Fibroblast of gingiva (primary cell): ENCODE results near the gene FNBP1.
A peak's percentile ranks its signal among the peaks of the same experiment; 100 is the strongest.
"Not testable (repeated sequence)": the region's sequence is repeated elsewhere in the genome, so short reads cannot be mapped to it uniquely, and the experiment has no call there.

Experiments used
- DNase-seq: peaks from one replicate; pipeline ENCODE4 v3.0.0-alpha.2; 2011; ENCODE audit warnings: low read depth

Gene FNBP1

GRCh38 chr9:129890718-129891299, 152.2 kb downstream of the FNBP1 start:
- not testable (repeated sequence) for DNase-seq

GRCh38 chr9:129889941-129890717, 152.9 kb downstream of the FNBP1 start:
- no peak for DNase-seq

GRCh38 chr9:129889122-129889940, 153.7 kb downstream of the FNBP1 start:
- DNase-seq, result no peak

GRCh38 chr9:129888293-129889121, 154.5 kb downstream of the FNBP1 start:
- no peak for DNase-seq

- DNase-seq, result peak; percentile 37
Measured at GRCh38 chr9:129887334-129888292, 155.4 kb downstream of the FNBP1 start.

GRCh38 chr9:129886226-129887174, 156.5 kb downstream of the FNBP1 start:
- DNase-seq, result no peak

- peak; percentile 90 for DNase-seq
Measured at GRCh38 chr9:129885670-129886106, 157.3 kb downstream of the FNBP1 start.

GRCh38 chr9:129885018-129885669, 157.8 kb downstream of the FNBP1 start:
- no peak for DNase-seq

- DNase-seq, result peak; percentile 78
Measured at GRCh38 chr9:129884220-129885017, 158.6 kb downstream of the FNBP1 start.

- DNase-seq, result no peak
Measured at GRCh38 chr9:129881547-129882324, 161.3 kb downstream of the FNBP1 start.

GRCh38 chr9:129880654-129881546, 162.1 kb downstream of the FNBP1 start:
- no peak for DNase-seq

GRCh38 chr9:129879991-129880653, 162.9 kb downstream of the FNBP1 start:
- no peak for DNase-seq

GRCh38 chr9:129879103-129879699, 163.8 kb downstream of the FNBP1 start:
- DNase-seq, result no peak

GRCh38 chr9:129878291-129878690, 164.7 kb downstream of the FNBP1 start:
- DNase-seq, result no peak

- DNase-seq, result no peak
Measured at GRCh38 chr9:129876815-129877214, 166.2 kb downstream of the FNBP1 start.
